ENCODE results near the gene ARHGAP6.

GRCh38 chrX:11328134-11328533 is 337.6 kb downstream of the ARHGAP6 start:
- TF ChIP-seq POLR2AphosphoS5 (IDR thresholded peaks at IDR 0.05; ENCODE audit: low read depth, low read length) (no peak), TAF1 (IDR thresholded peaks at IDR 0.05; ENCODE audit: borderline replicate concordance, low read depth, low read length) (no peak), POLR2A (IDR thresholded peaks at IDR 0.05; ENCODE audit: low read depth, low read length) (no peak)

Measured in GM12892 (cell line).